HepG2 (cell line): ENCODE data around the gene GADL1. TPM values are rescaled to one million over a fixed set of nuclear protein-coding genes. Genes with fewer than 3 reads are reported as not detected.

Experiments used
- BCL3 ChIP-seq: sonication (generic); formaldehyde crosslinking; IDR thresholded peaks from 2 replicates; pipeline ENCODE4 v1.5.1; 2020; ENCODE audit warnings: mild to moderate bottlenecking, missing genetic modification reagents, moderate library complexity
- ESRRA ChIP-seq: sonication (generic); formaldehyde crosslinking; IDR thresholded peaks from 2 replicates; pipeline ENCODE4 v1.5.1; 2020; ENCODE audit warnings: mild to moderate bottlenecking, low read depth, missing genetic modification reagents
- MNT ChIP-seq: fragments of 450-650 bp; IDR thresholded peaks from 2 replicates; pipeline ENCODE4 v1.6.1; 2016
- NRL ChIP-seq: sonication (generic); formaldehyde crosslinking; IDR thresholded peaks from 2 replicates; pipeline ENCODE4 v1.5.0; 2020; ENCODE audit warnings: missing genetic modification reagents, mild to moderate bottlenecking, moderate library complexity, borderline replicate concordance
- PAF1 ChIP-seq: IDR thresholded peaks from 2 replicates; pipeline ENCODE4 v1.6.1; 2016; ENCODE audit warnings: missing genetic modification reagents, missing compliant biosample characterization
- POLR2G ChIP-seq: fragments of 200-400 bp; formaldehyde crosslinking; IDR thresholded peaks from 2 replicates; pipeline ENCODE4 v1.6.1; 2018; ENCODE audit warnings: mild to moderate bottlenecking, low read depth, low read length, moderate library complexity
- SALL1 ChIP-seq: sonication (generic); formaldehyde crosslinking; IDR thresholded peaks from 2 replicates; pipeline ENCODE4 v1.8.0; 2022; ENCODE audit warnings: mild to moderate bottlenecking, missing genetic modification reagents
- TCF12 ChIP-seq, 2 experiments: fragments of 450-650 bp in 1 of 2; sonication (generic) in 1 of 2; formaldehyde crosslinking in 1 of 2; IDR thresholded peaks; 2 replicates each; pipeline versions ENCODE4 v1.6.1 to v1.8.0; 2017 to 2022; ENCODE audit warnings: antibody characterized with exemption in 1 of 2, mild to moderate bottlenecking in 1 of 2, missing genetic modification reagents in 1 of 2, moderate library complexity in 1 of 2
- THAP8 ChIP-seq: sonication (generic); formaldehyde crosslinking; IDR thresholded peaks from 2 replicates; pipeline ENCODE4 v1.5.1; 2020; ENCODE audit warnings: missing genetic modification reagents, mild to moderate bottlenecking, borderline replicate concordance
- ZBED4 ChIP-seq: sonication (generic); formaldehyde crosslinking; IDR thresholded peaks from 2 replicates; pipeline ENCODE4 v1.4.0; 2020; ENCODE audit warnings: missing genetic modification reagents, borderline replicate concordance
- ZMYM4 ChIP-seq: sonication (generic); formaldehyde crosslinking; IDR thresholded peaks from 2 replicates; pipeline ENCODE4 v1.8.1; 2023; ENCODE audit warnings: mild to moderate bottlenecking, missing genetic modification reagents
- ZNF101 ChIP-seq: sonication (generic); formaldehyde crosslinking; IDR thresholded peaks from 2 replicates; pipeline ENCODE4 v1.4.0; 2020; ENCODE audit warnings: mild to moderate bottlenecking, low read depth, missing genetic modification reagents, borderline replicate concordance
- polyA plus RNA-seq, 8 experiments: library from polyadenylated mRNA; depleted of rRNA in 3 of 8; stranded (reverse) in 7 of 8; unstranded in 1 of 8; fragments of >200 nt; fragmentation: Illumina TruSeq in 4 of 8; extraction: Trizol in 4 of 8; gene quantifications; 2 replicates each; pipeline versions ENCODE4 v1.2.1 to v1.2.3, GENCODE V29; 2011 to 2016; ENCODE audit warnings: low read depth in 4 of 8, missing spikeins in 1 of 8, mixed read lengths in 1 of 8; ENCODE audit not compliant: insufficient read depth in 1 of 8
- total RNA-seq, 5 experiments: library from RNA; depleted of rRNA; stranded (reverse); fragments of >200 nt; fragmentation: Illumina TruSeq; extraction: Trizol; gene quantifications; 2 replicates each; pipeline ENCODE4 v1.2.3, GENCODE V29; 2016; ENCODE audit warnings: low read depth in 1 of 5

GADL1 gene
- total and polyA plus RNA-seq, 2 of the 13 experiments (the other 11 are each of a cell fraction or from before 2014, with no cell fraction given): not detected

- TF ChIP-seq ZBED4 (no peak), TCF12 (IDR thresholded peaks at IDR 0.05) (no peak), TCF12 (CRISPR knock-in tag; IDR thresholded peaks at IDR 0.05) (no peak), ZNF101 (CRISPR knock-in tag) (no peak), BCL3 (CRISPR knock-in tag) (no peak), ESRRA (no peak), MNT (0 out of 2 replicates have a peak, but pooled peaks have one; percentile 7), THAP8 (CRISPR knock-in tag) (no peak), ZMYM4 (CRISPR knock-in tag) (peak; percentile 42; the same call in 1 of the 2 replicates), POLR2G (peak; percentile 32; the same call in 1 of the 2 replicates), PAF1 (CRISPR knock-in tag) (no peak; the same call in 1 of the 2 replicates), NRL (CRISPR knock-in tag) (0 out of 2 replicates have a peak, but pooled peaks have one; percentile 34), SALL1 (CRISPR knock-in tag) (peak; percentile 28; the same call in 1 of the 2 replicates)
Measured at GRCh38 chr3:30691249-30691880, 203.1 kb downstream of the GADL1 start (continued).
